HG02678 (cell line): ENCODE measurements around the gene MAML2.

Experiments
- ATAC-seq: cut with Tn5 transposase; IDR thresholded peaks from one replicate; pipeline ENCODE4 v1.9.1; 2021; ENCODE audit warnings: mild to moderate bottlenecking, moderate library complexity; ENCODE audit not compliant: unreplicated experiment

MAML2 gene

GRCh38 chr11:96215826-96216225 lies 127.2 kb downstream of the MAML2 start:
- ATAC-seq = no peak

- ATAC-seq = peak; percentile 83
Measured at GRCh38 chr11:96215110-96215782, 127.7 kb downstream of the MAML2 start.

GRCh38 chr11:96214777-96215109 lies 128.3 kb downstream of the MAML2 start:
- no peak for ATAC-seq

GRCh38 chr11:96213500-96213899 lies 129.5 kb downstream of the MAML2 start:
- ATAC-seq = no peak

- no peak for ATAC-seq
Measured at GRCh38 chr11:96211436-96211835, 131.6 kb downstream of the MAML2 start.

GRCh38 chr11:96207459-96208449 lies 135.2 kb downstream of the MAML2 start:
- no peak for ATAC-seq

- ATAC-seq = no peak
Measured at GRCh38 chr11:96206955-96207354, 136.0 kb downstream of the MAML2 start.

GRCh38 chr11:96205460-96205809 lies 137.6 kb downstream of the MAML2 start:
- ATAC-seq = no peak

- no peak for ATAC-seq
Measured at GRCh38 chr11:96204721-96205459, 138.1 kb downstream of the MAML2 start.

GRCh38 chr11:96204366-96204659 lies 138.7 kb downstream of the MAML2 start:
- ATAC-seq = no peak

GRCh38 chr11:96203567-96204365 lies 139.2 kb downstream of the MAML2 start:
- no peak for ATAC-seq

GRCh38 chr11:96200243-96200642 lies 142.8 kb downstream of the MAML2 start:
- ATAC-seq = no peak

- ATAC-seq = no peak
Measured at GRCh38 chr11:96199563-96200025, 143.4 kb downstream of the MAML2 start.

GRCh38 chr11:96197801-96198701 lies 144.9 kb downstream of the MAML2 start:
- peak; percentile 73 for ATAC-seq

GRCh38 chr11:96197103-96197502 lies 145.9 kb downstream of the MAML2 start:
- ATAC-seq = no peak

- ATAC-seq = no peak
Measured at GRCh38 chr11:96196181-96196662, 146.8 kb downstream of the MAML2 start.

- no peak for ATAC-seq
Measured at GRCh38 chr11:96195671-96196070, 147.3 kb downstream of the MAML2 start.

- no peak for ATAC-seq
Measured at GRCh38 chr11:96194581-96195374, 148.2 kb downstream of the MAML2 start.
